Measurements from ENCODE around the gene PRDM16.

GRCh38 chr1:3020263-3020909 is 48.6 kb upstream of the PRDM16 start:
- no peak for TF ChIP-seq CTCF (IDR thresholded peaks at IDR 0.05)
- no peak for TF ChIP-seq POLR2A (IDR thresholded peaks at IDR 0.05)

Measured in testis (tissue), 2 donors.